HG03196 (cell line): ENCODE results near the gene ZDHHC18.
A peak's percentile ranks its signal among the peaks of the same experiment; 100 is the strongest.
"Not testable (repeated sequence)": the region's sequence is repeated elsewhere in the genome, so short reads cannot be mapped to it uniquely, and the experiment has no call there.

Experiments
- ATAC-seq: cut with Tn5 transposase; IDR thresholded peaks from one replicate; pipeline ENCODE4 v1.9.1; 2021; ENCODE audit not compliant: unreplicated experiment

The ZDHHC18 gene

GRCh38 chr1:26791148-26791547 lies 35.3 kb upstream of the ZDHHC18 start:
- no peak for ATAC-seq

- no peak for ATAC-seq
Measured at GRCh38 chr1:26791626-26792025, 34.9 kb upstream of the ZDHHC18 start.

GRCh38 chr1:26792924-26793323 lies 33.6 kb upstream of the ZDHHC18 start:
- ATAC-seq: no peak

- no peak for ATAC-seq
Measured at GRCh38 chr1:26794391-26794790, 32.1 kb upstream of the ZDHHC18 start.

GRCh38 chr1:26797627-26798026 lies 28.9 kb upstream of the ZDHHC18 start:
- no peak for ATAC-seq

GRCh38 chr1:26799479-26800142 lies 26.9 kb upstream of the ZDHHC18 start:
- no peak for ATAC-seq

- not testable (repeated sequence) for ATAC-seq
Measured at GRCh38 chr1:26803932-26804331, 22.6 kb upstream of the ZDHHC18 start.

- not testable (repeated sequence) for ATAC-seq
Measured at GRCh38 chr1:26810105-26810504, 16.4 kb upstream of the ZDHHC18 start.

- no peak for ATAC-seq
Measured at GRCh38 chr1:26811057-26811456, 15.4 kb upstream of the ZDHHC18 start.

GRCh38 chr1:26811708-26812107 lies 14.8 kb upstream of the ZDHHC18 start:
- ATAC-seq: no peak

- no peak for ATAC-seq
Measured at GRCh38 chr1:26814377-26814776, 12.1 kb upstream of the ZDHHC18 start.

GRCh38 chr1:26814893-26815292 lies 11.6 kb upstream of the ZDHHC18 start:
- ATAC-seq: no peak

GRCh38 chr1:26820784-26821269 lies 5.7 kb upstream of the ZDHHC18 start:
- peak; percentile 73 for ATAC-seq

- no peak for ATAC-seq
Measured at GRCh38 chr1:26822737-26823395, 3.6 kb upstream of the ZDHHC18 start.

GRCh38 chr1:26824731-26825130 lies 1.8 kb upstream of the ZDHHC18 start:
- no peak for ATAC-seq

GRCh38 chr1:26827106-26827604 lies 667 bp downstream of the ZDHHC18 start:
- no peak for ATAC-seq

GRCh38 chr1:26827663-26828062 lies 1.2 kb downstream of the ZDHHC18 start:
- ATAC-seq: no peak

GRCh38 chr1:26828411-26828991 lies 2.0 kb downstream of the ZDHHC18 start:
- ATAC-seq: no peak

- ATAC-seq: no peak
Measured at GRCh38 chr1:26829184-26829911, 2.9 kb downstream of the ZDHHC18 start.

- ATAC-seq: no peak
Measured at GRCh38 chr1:26831059-26831458, 4.6 kb downstream of the ZDHHC18 start.

GRCh38 chr1:26831546-26832248 lies 5.2 kb downstream of the ZDHHC18 start:
- no peak for ATAC-seq
